ENCODE results near the gene SLMAP.
"Not testable (repeated sequence)": the region's sequence is repeated elsewhere in the genome, so short reads cannot be mapped to it uniquely, and the experiment has no call there.

The SLMAP gene

DNA sequence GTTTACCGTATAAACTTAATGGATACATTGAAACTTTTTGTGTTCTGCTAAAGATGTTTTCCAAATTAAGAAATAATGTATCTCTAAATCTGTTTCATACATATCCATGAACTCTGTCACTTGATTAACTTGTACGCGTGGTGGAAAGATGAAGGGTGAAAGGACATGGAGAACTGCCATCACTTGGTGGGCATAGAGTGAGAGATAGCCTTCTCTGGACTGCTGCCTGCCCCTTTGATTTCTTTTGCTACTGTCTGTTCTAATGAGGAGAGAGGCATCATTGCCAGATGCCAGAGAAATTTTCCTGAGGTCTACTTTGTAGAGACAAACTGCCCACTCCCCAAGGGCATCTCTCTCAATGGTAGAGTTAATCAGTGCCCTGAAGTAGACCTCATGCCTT is 120.5 kb downstream of the SLMAP start:
- H3K9me3 ChIP-seq (ENCODE audit: control insufficient read depth, insufficient read depth, low read length), result no peaks in the 10 kb centered on the region
- WGBS (ENCODE audit: insufficient coverage, insufficient read length), result no CpG with 5 or more reads among the region's 3 CpGs
- no peak overlapping the region for H3K27ac ChIP-seq (ENCODE audit: low read length)
- H3K4me1 ChIP-seq (ENCODE audit: control insufficient read depth, insufficient read depth, low read length), result no peaks in the 10 kb centered on the region
- no peaks in the 10 kb centered on the region for H3K36me3 ChIP-seq (ENCODE audit: control insufficient read depth, insufficient read depth, low read length)
- no peak overlapping the region for H3K4me3 ChIP-seq (ENCODE audit: low read length)
- DNase-seq (ENCODE audit: low read depth, low spot score), result no peak
- H3K27me3 ChIP-seq (ENCODE audit: control insufficient read depth, insufficient read depth, low read length), result no peaks in the 10 kb centered on the region

DNA sequence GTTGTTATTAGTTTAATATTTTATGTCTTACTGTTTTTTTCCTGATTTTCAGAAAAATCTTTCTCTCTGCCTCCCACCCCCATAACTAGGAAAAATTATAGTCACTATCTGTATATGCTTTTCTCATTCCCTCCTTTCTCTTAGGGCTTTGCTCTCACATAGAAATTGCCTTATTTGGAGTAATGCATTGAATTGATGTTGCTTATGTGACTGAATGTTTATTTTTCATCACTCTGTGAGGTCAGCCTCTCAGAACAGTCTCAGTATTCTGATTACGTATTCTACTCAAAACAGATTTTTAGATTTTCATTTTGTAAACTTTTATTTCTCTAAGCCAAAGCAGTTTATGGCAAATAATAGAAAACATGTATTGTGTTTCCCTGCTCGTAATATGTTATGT is 121.0 kb downstream of the SLMAP start:
- H3K4me1 ChIP-seq (ENCODE audit: control insufficient read depth, insufficient read depth, low read length), result no peaks in the 10 kb centered on the region
- no peaks in the 10 kb centered on the region for H3K27me3 ChIP-seq (ENCODE audit: control insufficient read depth, insufficient read depth, low read length)
- H3K36me3 ChIP-seq (ENCODE audit: control insufficient read depth, insufficient read depth, low read length), result no peaks in the 10 kb centered on the region
- no peak for DNase-seq (ENCODE audit: low read depth, low spot score)
- H3K27ac ChIP-seq (ENCODE audit: low read length), result no peak overlapping the region
- no peaks in the 10 kb centered on the region for H3K9me3 ChIP-seq (ENCODE audit: control insufficient read depth, insufficient read depth, low read length)
- no CpG with 5 or more reads among the region's 2 CpGs for WGBS (ENCODE audit: insufficient coverage, insufficient read length)
- H3K4me3 ChIP-seq (ENCODE audit: low read length), result no peak overlapping the region

DNA sequence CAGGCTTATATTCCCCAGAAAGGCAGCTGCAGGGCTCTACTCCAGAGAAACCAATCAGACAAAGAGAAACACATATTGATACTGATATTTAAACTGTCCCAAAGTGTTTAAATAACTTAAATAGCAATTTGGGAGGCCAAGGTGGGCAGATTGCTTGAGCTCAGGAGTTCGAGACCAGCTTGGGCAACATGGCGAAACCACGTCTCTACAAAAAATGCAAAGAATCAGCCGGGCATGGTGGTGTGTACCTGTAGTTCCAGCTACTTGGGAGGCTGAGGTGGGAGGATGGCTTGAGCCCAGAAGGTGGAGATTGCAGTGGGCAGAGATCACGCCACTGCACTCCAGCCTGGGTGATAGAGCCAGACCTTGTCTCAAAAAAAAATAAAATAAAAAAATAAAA is 128.3 kb downstream of the SLMAP start:
- H3K4me3 ChIP-seq (ENCODE audit: low read length); H3K27me3 ChIP-seq (ENCODE audit: control insufficient read depth, insufficient read depth, low read length); H3K4me1 ChIP-seq (ENCODE audit: control insufficient read depth, insufficient read depth, low read length); H3K36me3 ChIP-seq (ENCODE audit: control insufficient read depth, insufficient read depth, low read length); H3K27ac ChIP-seq (ENCODE audit: low read length); DNase-seq (ENCODE audit: low read depth, low spot score); H3K9me3 ChIP-seq (ENCODE audit: control insufficient read depth, insufficient read depth, low read length): not testable (repeated sequence)
- WGBS (ENCODE audit: insufficient coverage, insufficient read length), result no CpG with 5 or more reads among the region's 5 CpGs

DNA sequence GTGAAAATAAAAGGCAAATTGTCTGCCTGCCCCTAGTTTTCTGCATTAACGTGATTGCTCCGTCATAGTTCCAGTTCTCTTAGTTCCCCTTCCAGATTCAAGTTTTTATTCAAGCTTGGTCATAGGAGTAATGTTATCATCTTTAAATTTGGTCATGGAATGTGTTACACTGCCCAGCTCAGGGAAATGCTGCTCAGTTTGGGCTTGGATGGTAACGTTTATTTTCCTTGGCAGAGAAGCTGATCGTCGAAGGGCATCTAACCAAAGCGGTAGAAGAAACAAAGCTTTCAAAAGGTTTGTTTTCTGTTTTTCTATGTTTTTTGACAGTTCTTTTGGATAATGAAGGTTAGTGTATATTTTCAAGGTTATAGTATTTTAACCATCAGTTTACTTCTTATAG is 133.7 kb downstream of the SLMAP start:
- H3K27ac ChIP-seq (ENCODE audit: low read length), result no peak overlapping the region
- no peak for DNase-seq (ENCODE audit: low read depth, low spot score)
- no peaks in the 10 kb centered on the region for H3K4me1 ChIP-seq (ENCODE audit: control insufficient read depth, insufficient read depth, low read length)
- H3K36me3 ChIP-seq (ENCODE audit: control insufficient read depth, insufficient read depth, low read length), result no peaks in the 10 kb centered on the region
- no CpG with 5 or more reads among the region's 6 CpGs for whole genome bisulfite sequencing (ENCODE audit: insufficient coverage, insufficient read length)
- H3K27me3 ChIP-seq (ENCODE audit: control insufficient read depth, insufficient read depth, low read length), result no peaks in the 10 kb centered on the region
- no peaks in the 10 kb centered on the region for H3K9me3 ChIP-seq (ENCODE audit: control insufficient read depth, insufficient read depth, low read length)
- H3K4me3 ChIP-seq (ENCODE audit: low read length), result no peak overlapping the region

DNA sequence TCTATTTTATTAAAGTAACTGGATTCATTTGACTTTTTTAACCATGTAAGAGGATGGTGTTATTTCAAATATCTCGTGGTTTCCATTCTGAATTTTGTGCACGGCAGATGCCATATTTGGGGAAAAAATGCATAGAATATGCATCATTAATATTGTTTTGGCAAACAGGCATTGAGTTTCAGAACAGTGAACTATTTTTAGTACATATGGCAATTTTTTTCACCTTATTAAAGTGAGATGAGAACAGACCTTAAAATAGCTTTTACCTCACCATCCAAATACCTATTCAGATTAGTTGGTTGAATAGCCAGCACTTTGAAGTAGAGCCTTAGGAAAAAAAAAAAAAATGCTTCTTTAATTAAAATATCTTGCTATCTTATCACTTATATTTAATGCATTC is 134.8 kb downstream of the SLMAP start:
- WGBS (ENCODE audit: insufficient coverage, insufficient read length), result no CpG with 5 or more reads among the region's 2 CpGs
- no peaks in the 10 kb centered on the region for H3K4me1 ChIP-seq (ENCODE audit: control insufficient read depth, insufficient read depth, low read length)
- no peak overlapping the region for H3K4me3 ChIP-seq (ENCODE audit: low read length)
- H3K27ac ChIP-seq (ENCODE audit: low read length), result no peak overlapping the region
- no peaks in the 10 kb centered on the region for H3K27me3 ChIP-seq (ENCODE audit: control insufficient read depth, insufficient read depth, low read length)
- no peaks in the 10 kb centered on the region for H3K9me3 ChIP-seq (ENCODE audit: control insufficient read depth, insufficient read depth, low read length)
- DNase-seq (ENCODE audit: low read depth, low spot score), result no peak
- no peaks in the 10 kb centered on the region for H3K36me3 ChIP-seq (ENCODE audit: control insufficient read depth, insufficient read depth, low read length)

DNA sequence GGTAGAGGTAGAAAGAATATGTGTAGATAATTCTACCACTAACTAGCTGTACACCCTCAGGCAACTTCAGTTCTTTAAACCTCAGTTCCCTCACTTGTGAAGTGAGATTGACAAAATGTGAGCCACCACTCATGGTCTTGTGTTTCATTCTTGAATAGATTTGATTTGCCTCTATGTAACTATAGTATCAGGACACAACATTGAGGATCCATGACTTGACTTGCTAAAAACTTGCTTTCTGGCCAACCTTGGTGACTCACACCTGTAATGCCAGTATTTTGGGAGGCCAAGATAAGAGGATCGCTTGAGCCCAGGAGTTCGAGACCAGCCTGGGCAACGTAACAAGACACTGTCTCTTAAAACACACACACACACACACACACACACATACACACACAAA is 136.3 kb downstream of the SLMAP start:
- Histone ChIP-seq H3K4me1 (ENCODE audit: control insufficient read depth, insufficient read depth, low read length) (no peaks in the 10 kb centered on the region), H3K27ac (ENCODE audit: low read length) (no peak overlapping the region), H3K4me3 (ENCODE audit: low read length) (no peak overlapping the region), H3K9me3 (ENCODE audit: control insufficient read depth, insufficient read depth, low read length) (no peaks in the 10 kb centered on the region), H3K27me3 (ENCODE audit: control insufficient read depth, insufficient read depth, low read length) (no peaks in the 10 kb centered on the region), H3K36me3 (ENCODE audit: control insufficient read depth, insufficient read depth, low read length) (no peaks in the 10 kb centered on the region)
- DNase-seq (ENCODE audit: low read depth, low spot score), result no peak
- no CpG with 5 or more reads among the region's 3 CpGs for WGBS (ENCODE audit: insufficient coverage, insufficient read length)

DNA sequence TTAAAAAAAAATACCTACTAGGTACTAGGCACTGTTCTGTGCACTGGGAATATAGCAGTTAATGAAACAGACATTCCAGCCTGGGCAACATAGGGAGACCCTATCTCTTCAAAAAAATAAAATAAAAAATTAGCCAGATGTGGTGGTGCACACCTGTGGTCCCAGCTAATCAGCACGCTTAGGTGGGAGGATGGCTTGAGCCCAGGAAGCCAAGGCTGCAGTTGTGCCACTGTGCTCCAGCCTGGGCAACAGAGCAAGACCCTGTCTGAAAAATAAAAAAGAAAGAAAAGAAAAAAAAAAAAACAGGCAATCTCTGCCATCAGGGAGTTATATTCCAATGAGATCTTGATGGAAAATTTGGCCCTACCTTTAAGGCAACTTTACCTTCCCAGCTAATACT is 137.0 kb downstream of the SLMAP start:
- H3K4me1 ChIP-seq (ENCODE audit: control insufficient read depth, insufficient read depth, low read length), result no peaks in the 10 kb centered on the region
- no CpG with 5 or more reads among the region's 1 CpG for WGBS (ENCODE audit: insufficient coverage, insufficient read length)
- H3K9me3 ChIP-seq (ENCODE audit: control insufficient read depth, insufficient read depth, low read length), result no peaks in the 10 kb centered on the region
- no peaks in the 10 kb centered on the region for H3K36me3 ChIP-seq (ENCODE audit: control insufficient read depth, insufficient read depth, low read length)
- no peak overlapping the region for H3K4me3 ChIP-seq (ENCODE audit: low read length)
- H3K27ac ChIP-seq (ENCODE audit: low read length), result no peak overlapping the region
- no peak for DNase-seq (ENCODE audit: low read depth, low spot score)
- H3K27me3 ChIP-seq (ENCODE audit: control insufficient read depth, insufficient read depth, low read length), result no peaks in the 10 kb centered on the region

DNA sequence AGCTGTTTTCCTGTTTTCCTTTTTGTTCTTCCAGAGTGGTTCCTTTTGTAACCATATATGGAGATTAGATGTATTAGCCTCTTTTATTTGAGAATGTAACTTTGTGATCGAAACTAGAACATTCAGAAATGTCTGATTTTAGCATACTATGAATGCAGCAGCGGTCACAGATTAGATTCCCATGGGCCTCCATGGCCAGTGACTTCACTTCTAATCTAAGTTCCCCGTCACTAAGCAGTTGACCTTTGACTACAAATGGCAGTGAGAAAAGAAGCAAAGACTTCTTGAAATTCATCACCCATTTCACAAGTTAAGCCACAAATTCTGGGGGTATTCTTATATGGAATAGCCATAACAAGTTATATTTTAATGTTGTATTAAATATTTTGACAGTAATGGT is 137.6 kb downstream of the SLMAP start:
- DNase-seq (ENCODE audit: low read depth, low spot score), result no peak
- Histone ChIP-seq H3K4me3 (ENCODE audit: low read length) (no peak overlapping the region), H3K4me1 (ENCODE audit: control insufficient read depth, insufficient read depth, low read length) (no peaks in the 10 kb centered on the region), H3K36me3 (ENCODE audit: control insufficient read depth, insufficient read depth, low read length) (no peaks in the 10 kb centered on the region), H3K9me3 (ENCODE audit: control insufficient read depth, insufficient read depth, low read length) (no peaks in the 10 kb centered on the region), H3K27ac (ENCODE audit: low read length) (no peak overlapping the region), H3K27me3 (ENCODE audit: control insufficient read depth, insufficient read depth, low read length) (no peaks in the 10 kb centered on the region)
- no CpG with 5 or more reads among the region's 3 CpGs for WGBS (ENCODE audit: insufficient coverage, insufficient read length)

DNA sequence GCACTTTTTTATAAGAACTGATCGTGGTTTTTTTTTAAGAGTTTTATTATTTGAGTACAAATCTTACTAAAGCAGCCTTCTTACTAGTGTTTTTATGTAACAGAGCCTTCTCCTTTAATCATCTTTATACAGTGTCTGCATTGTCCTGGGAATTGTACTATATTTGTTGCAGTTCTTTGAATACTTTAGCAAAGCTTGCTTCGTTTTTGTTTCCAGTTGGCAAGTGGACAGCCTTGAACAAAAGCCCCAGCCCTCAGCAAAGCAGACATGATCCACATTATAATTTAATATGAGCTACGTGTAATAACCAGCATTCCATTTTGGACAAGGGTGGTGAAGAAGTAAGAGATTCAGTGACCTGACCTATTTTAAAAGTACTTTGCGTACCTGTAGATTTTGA is 139.9 kb downstream of the SLMAP start:
- H3K27me3 ChIP-seq (ENCODE audit: control insufficient read depth, insufficient read depth, low read length), result no peaks in the 10 kb centered on the region
- H3K9me3 ChIP-seq (ENCODE audit: control insufficient read depth, insufficient read depth, low read length), result no peaks in the 10 kb centered on the region
- no peak overlapping the region for H3K27ac ChIP-seq (ENCODE audit: low read length)
- H3K4me1 ChIP-seq (ENCODE audit: control insufficient read depth, insufficient read depth, low read length), result no peaks in the 10 kb centered on the region
- DNase-seq (ENCODE audit: low read depth, low spot score), result no peak
- H3K36me3 ChIP-seq (ENCODE audit: control insufficient read depth, insufficient read depth, low read length), result no peaks in the 10 kb centered on the region
- WGBS (ENCODE audit: insufficient coverage, insufficient read length), result no CpG with 5 or more reads among the region's 4 CpGs
- no peak overlapping the region for H3K4me3 ChIP-seq (ENCODE audit: low read length)

DNA sequence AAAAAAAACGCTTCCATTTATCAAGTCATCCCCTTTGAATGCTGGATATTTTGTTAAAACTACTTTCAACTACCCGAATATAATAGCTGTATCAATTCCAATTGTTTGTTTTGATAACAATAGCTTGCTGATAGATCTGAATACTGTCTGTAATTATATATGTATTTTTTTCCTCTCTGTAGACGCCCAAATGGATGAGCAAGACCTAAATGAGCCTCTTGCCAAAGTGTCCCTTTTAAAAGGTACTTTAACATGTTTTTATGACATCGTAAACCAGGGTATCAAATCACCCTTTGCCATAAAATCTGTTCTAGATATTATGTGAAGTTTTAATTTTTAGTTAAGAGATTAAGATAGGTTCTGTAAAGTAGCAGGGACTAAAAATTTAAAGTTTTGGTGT is 140.6 kb downstream of the SLMAP start:
- Histone ChIP-seq H3K27ac (ENCODE audit: low read length) (no peak overlapping the region), H3K9me3 (ENCODE audit: control insufficient read depth, insufficient read depth, low read length) (no peaks in the 10 kb centered on the region), H3K4me3 (ENCODE audit: low read length) (no peak overlapping the region), H3K27me3 (ENCODE audit: control insufficient read depth, insufficient read depth, low read length) (no peaks in the 10 kb centered on the region), H3K4me1 (ENCODE audit: control insufficient read depth, insufficient read depth, low read length) (no peaks in the 10 kb centered on the region), H3K36me3 (ENCODE audit: control insufficient read depth, insufficient read depth, low read length) (no peaks in the 10 kb centered on the region)
- WGBS (ENCODE audit: insufficient coverage, insufficient read length), result no CpG with 5 or more reads among the region's 4 CpGs
- DNase-seq (ENCODE audit: low read depth, low spot score), result no peak

DNA sequence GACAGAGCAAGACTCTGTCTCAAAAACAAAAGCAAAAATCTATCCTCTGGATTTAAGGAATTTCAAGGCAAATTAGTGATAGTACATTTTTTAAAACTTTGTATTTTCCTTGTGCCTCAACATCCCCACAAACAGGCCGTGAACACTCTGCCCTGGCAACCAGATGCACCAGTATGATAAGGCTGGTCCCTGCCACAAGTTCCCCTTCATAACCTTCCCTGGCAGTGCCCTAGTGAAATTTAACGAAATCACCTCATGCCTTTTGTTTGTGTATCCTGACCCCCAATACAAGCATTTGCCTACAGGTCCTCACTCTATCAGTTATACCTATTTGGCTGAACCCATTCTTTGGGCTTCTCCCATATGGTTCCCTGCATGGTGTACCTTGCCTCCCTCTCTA is 144.7 kb downstream of the SLMAP start:
- H3K9me3 ChIP-seq (ENCODE audit: control insufficient read depth, insufficient read depth, low read length), result no peaks in the 10 kb centered on the region
- DNase-seq (ENCODE audit: low read depth, low spot score), result no peak
- H3K27me3 ChIP-seq (ENCODE audit: control insufficient read depth, insufficient read depth, low read length), result no peaks in the 10 kb centered on the region
- no peak overlapping the region for H3K4me3 ChIP-seq (ENCODE audit: low read length)
- H3K36me3 ChIP-seq (ENCODE audit: control insufficient read depth, insufficient read depth, low read length), result no peaks in the 10 kb centered on the region
- no peak overlapping the region for H3K27ac ChIP-seq (ENCODE audit: low read length)
- WGBS (ENCODE audit: insufficient coverage, insufficient read length), result no CpG with 5 or more reads among the region's 2 CpGs
- no peaks in the 10 kb centered on the region for H3K4me1 ChIP-seq (ENCODE audit: control insufficient read depth, insufficient read depth, low read length)

All from iPS DF 6.9 (cell line).